SK-N-MC (cell line): Measurements from ENCODE around the gene CSNK1G1.

Experiments
- EZH2 ChIP-seq: fragments of 200-600 bp; sonication (generic); IDR thresholded peaks from one replicate; pipeline ENCODE4 v1.6.1; 2017; ENCODE audit warnings: antibody characterized with exemption
- FOXP2 ChIP-seq: optimal IDR thresholded peaks from 2 replicates; pipeline ENCODE3; 2011; ENCODE audit warnings: mild to moderate bottlenecking, moderate library complexity; ENCODE audit not compliant: insufficient read depth; ENCODE audit errors: extremely low read length, control extremely low read depth
- POLR2AphosphoS5 ChIP-seq: IDR thresholded peaks from 2 replicates; pipeline ENCODE4 v1.6.1; 2012; ENCODE audit warnings: mild to moderate bottlenecking, low read depth, low read length, borderline replicate concordance

DNA sequence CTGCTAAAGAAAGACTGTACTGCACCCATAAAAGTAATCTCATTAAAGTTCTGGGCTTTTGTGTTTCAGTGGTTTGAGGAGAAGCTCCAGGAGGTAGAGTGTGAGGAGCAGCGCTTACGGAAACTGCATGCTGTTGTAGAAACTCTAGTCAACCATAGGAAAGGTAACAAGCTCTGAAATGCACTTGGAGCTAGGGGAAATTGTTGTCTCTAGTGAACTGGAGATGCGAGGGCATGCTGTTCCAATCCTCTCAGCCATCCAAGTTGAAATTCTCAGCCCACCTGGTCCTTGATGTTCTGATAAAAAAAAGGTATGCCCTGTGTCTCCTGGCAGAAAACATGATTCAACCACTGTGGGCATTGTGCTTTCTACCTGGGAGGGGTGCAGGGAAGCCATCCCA lies 225.8 kb downstream of the CSNK1G1 start:
- TF ChIP-seq EZH2 (no peak), POLR2AphosphoS5 (no peak), FOXP2 (no peak)
